COR-L47 (cell line): ENCODE measurements around the gene KLC1.

Experiments used
- DNase-seq: peaks from one replicate; lab custom pipeline; 2025; lab: John Stamatoyannopoulos, UW

KLC1 gene

DNA sequence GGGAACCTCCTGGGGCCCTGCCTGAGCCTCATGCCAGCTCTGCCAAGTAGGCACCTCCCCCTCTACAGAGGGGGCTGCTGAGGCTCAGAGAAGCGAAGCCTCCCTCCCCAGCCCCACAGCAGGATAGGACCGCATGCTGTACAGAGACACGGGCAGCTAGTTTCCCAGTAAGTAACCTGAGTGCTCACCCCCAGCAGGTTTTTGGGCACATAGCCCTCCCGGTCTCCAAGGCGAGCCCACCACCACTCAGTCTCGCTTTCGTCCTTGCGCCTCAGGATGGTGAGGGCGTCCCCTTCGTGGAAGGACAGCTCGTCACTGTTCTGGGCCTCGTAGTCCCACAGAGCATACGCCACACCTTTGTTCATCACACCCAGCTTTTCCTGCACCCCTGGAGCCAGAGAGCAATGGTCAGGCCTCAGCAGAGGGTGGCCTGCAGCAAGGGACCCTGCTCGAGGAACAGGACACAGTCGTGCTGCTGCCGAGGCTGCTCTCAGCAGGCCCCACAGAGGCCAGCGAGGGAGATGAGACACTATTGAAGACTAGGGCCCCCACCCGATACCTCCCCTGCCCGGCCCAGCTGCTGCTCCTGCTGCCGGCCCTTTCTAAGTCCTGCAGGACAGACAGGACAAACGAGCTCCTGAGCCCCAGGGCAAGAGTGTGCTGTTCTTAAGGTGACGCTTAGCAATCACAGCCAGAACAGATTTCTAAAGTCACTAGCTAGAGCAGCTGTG is 107.0 kb downstream of the KLC1 start:
- no peak for DNase-seq

GRCh38 chr14:103736546-103737431 is 107.8 kb downstream of the KLC1 start:
- no peak for DNase-seq

DNA sequence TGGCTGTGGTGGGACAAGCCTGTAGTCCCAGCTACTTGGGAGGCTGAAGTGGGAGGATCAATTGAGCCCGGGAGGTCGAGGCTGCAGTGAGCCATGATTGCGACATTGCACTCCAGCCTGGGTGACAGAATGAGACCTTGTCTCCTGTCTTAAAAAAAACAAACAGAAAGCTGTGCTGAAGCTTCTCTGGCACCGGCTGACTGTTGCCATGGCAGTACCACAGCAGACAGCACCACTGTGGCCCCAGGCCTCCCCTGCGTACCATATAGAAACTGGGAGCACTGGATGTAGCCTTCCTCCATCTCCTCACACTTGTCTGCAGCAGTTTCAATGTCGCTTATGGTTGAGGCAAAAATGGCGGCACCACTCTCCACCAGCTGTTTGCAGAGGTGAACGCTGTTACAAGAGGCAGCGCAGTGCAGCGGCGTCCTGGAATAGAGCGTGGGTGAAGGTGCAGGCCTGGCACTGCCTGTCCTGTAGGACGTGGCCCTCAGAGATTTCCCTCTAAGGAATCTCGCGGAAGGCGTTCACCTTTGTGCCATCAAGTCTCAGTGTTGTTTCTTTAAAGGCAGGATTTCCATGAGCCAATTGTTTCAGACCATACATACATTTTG is 108.5 kb downstream of the KLC1 start:
- DNase-seq = no peak

DNA sequence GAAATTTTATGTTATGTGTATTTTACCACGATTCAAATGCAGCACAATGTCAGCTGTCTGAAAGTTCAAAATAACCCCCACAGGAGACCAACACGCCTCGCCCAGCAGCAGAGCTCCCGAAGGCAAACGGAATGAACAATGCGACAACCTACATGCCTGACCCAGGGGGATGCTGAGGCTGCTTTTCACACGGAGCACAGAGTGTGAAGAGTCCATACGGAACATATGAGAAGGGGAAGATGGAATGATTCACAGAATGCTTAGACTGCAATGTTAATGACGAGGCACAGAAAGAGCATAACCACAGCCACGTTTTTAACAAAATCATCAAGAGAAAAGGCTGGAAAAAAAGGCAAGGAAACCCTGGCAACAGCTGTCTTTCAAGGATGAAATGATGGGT is 109.2 kb downstream of the KLC1 start:
- DNase-seq = no peak

- DNase-seq = no peak
Observed at GRCh38 chr14:103738701-103739451, 109.9 kb downstream of the KLC1 start.

- no peak for DNase-seq
Observed at GRCh38 chr14:103739466-103739792, 110.4 kb downstream of the KLC1 start.

DNA sequence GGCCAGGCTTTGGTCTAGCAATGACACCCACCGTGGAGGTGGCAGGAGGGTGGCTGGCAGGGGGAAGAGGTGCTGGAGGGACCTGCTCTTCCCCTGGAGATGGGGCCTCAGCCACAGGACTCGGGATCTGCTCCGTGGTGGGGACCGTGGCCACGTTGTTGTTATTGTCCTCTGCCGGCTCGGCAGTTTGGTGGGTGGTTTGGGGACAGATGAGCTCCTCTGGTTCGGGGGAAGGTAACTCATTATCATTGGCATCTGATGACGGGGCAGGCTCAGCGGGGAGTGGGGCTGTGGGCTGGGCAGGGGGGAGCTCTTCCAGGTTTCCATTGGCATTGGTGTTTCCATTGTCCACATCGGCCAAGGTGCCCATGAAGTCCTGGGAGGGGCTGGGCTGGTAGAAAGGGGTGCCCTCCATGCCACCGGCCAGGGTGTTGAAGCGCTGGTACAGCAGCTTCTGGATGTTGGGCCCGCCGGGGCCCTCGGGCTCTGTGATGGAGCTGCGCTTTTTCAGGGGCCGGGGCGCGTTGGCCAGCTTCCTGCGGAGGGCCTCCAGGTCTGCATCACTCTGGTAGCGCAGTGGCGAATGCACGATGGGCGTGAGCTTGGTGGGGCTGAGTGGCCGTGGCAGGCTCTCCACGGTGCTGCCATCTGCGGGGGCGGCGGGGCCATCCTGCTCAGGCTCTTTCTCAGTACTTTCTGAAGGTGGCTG is 110.9 kb downstream of the KLC1 start:
- no peak for DNase-seq

DNA sequence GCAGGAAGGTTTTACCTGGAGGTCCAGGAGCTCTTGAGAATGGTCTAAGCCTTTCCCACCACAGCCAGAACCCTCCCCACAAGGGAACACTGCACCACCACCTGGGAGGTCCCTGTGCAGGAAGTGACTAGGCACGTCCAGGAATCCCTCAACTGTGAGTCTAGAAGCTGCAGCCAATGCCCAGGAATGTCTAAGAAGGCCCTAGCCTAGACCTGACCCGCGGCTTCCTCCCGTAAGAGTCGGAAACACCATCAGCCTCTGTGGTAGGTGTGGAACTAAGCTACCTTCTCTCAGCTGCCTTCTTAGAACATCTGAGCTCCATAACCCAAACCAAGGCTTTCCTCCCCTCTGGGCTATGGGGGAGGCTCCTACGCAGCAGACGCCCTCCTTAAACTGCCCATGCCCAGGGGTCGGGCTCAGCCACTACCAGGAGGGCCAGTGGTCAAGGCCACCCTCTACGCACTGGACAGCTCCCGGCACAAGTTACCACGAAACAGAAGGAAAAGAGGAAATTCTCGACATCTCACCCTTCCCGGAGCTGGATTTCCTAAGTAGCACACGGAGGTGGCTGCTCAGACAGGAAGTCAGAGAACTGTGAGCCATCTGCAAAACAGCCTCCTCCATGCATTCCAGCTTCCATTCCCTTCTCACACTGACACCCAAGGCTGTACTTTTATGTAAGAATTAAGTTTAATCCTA is 112.1 kb downstream of the KLC1 start:
- no peak for DNase-seq

GRCh38 chr14:103741876-103742275 is 112.9 kb downstream of the KLC1 start:
- no peak for DNase-seq

DNA sequence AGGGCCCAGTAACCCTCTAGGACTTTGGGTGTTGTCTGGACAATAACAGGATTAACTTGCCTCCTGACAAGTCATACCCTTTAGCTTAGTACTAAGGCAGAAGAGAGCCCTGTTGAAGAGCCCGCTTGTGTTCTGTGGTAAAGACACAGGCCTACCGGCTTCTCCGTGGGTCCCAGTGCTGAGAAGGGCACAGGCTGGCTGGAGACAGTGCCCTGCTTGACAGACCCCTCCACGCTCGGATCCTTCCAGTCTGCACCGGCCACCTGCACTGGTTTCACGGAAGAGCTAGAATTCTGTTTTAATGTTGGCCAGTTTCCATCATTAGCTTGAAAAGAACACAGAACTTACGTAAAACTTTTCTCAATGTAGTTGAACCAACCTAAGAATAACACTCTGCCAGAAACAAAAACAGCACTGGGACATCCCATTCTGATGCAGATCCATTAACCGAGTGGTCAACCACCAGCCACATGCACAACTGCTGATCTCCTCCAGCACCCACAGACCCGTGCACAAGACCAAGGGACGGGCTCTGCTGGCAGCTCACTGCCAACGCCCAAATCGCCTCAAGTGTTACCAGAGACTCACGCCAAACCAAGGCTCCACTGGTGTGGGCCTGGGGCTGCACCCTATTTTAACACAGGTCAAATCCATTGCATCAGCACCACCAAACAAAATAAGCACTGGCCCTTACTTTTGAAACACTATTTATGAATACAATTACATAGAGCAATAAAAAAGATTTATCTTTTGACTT is 113.7 kb downstream of the KLC1 start:
- no peak for DNase-seq

DNA sequence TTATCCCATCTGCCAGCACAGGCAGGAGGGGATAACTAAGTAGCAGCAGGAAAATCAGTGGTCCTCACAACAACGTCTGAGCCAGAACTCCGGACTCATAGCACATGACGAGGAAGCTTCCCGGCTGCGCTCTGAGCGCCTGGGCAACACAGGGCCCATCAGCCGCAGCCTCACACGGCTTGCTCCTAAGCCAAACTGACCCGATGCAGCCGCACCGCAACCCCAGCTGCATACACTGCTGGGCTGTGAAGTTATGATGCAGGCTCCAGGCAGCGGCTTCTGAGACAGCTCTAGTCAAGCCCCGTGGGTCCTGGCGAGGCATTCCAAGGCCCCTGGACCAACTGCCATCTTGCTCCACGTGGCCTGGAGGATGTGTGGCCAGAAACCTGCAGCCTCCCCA is 114.7 kb downstream of the KLC1 start:
- DNase-seq = no peak

DNA sequence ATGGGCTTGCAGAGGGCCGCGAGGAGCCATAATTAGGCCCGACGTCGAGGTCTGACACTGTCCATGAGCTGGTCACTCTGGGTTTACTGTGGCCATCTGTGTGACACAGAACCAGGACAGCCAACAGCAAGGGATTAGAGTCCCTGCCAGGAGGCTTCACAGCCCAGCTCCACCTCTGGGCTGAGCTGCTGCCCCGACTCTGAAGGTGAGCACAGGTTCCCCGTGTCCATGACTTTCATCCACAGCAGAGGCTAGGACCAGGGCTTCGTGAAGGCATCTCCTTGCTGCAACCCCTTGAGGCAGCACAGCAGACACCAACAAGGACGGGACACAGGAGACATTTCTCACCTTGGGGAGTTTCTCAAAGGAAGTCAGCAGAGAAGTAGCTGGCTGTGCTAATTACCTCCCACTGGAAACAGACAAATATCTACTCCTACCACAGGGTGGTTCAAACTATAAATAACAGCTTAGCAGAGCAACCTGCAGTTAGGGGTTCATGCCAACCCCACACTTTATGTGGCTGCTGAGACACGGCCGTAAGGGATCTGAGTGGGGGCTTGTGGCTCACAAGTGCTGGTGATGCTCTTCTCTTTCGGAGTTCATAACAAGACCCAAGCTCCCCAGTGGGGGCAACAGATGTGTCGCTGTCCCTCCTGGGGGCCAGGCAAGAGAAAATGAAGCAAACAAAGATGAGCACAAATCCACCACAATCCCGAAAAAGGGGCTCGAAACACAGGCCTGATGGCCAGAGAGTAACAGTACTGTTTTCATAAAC is 115.8 kb downstream of the KLC1 start:
- DNase-seq = no peak

DNA sequence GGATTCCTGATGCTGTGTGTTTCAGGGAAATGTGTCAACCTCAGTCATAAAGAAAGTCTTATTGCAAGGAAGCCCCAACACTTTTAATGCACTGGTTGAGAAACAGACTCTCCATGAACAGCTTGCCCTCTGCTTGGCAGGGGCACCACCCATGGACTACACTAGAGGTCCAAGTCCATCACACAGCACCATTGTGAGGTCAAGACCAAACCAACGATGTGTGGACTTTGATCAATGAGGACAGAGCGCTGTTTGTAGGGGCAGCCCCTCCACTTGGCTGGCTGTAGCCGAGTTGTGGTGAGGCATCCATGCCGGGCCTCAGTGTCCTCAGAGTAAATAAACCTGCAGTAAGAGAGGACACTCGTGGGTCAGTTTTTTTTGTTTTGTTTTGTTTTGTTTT is 116.4 kb downstream of the KLC1 start:
- no peak for DNase-seq

- no peak for DNase-seq
Observed at GRCh38 chr14:103746701-103747100, 117.7 kb downstream of the KLC1 start.

DNA sequence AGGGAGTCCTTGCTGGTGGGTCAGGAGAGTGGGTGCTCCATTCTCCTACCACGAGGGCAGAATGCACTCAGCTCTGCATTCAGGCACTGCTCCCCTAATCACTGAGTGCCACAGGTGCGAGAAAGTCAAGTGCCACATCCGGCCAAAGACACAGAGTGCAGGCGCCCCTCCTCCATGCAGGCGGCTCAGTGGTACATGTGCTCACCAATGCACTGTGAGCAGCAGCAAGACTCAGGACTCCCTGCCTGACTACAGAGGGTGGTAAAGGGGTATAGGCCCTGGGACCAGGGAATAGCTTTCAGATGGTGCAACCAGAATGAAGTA is 119.5 kb downstream of the KLC1 start:
- DNase-seq = no peak

DNA sequence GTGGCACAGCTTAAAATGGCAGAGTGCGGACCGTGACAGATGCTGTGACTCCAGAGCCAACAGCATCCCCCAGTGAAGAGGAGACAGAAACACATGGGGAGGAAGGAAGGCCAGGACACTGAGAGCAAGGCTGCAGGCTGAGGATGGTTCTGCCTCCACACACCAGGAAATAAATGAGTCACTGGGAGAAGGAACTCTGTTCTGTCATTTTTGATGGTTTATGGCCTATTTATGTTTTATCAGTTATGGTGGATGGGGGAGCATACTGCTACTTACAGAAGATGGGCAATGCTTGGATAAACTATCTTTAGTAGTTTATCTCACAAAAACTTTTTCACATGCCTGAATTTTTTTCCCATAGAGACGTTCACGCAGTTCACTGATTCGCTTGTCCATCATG is 120.4 kb downstream of the KLC1 start:
- no peak for DNase-seq

- DNase-seq = no peak
Observed at GRCh38 chr14:103749860-103750259, 120.8 kb downstream of the KLC1 start.
